Prostate gland (tissue), 2 donors: Measurements from ENCODE around the gene HMGCS2. TPM values are rescaled to one million over a fixed set of nuclear protein-coding genes. Genes with fewer than 3 reads are reported as not detected.

ENCODE experiments used
- DNase-seq: peaks from one replicate; pipeline ENCODE4 v3.0.0-alpha.2; 2019; ENCODE audit warnings: low spot score
- H3K27ac ChIP-seq, 2 donors: fragments of 200-600 bp; sonication (generic); 2 replicates each; pipeline ENCODE4 v1.5.1; 2017 to 2019
- H3K27me3 ChIP-seq: fragments of 200-600 bp; sonication (generic); replicated peaks from 2 replicates; pipeline ENCODE4 v1.5.1; 2019; ENCODE audit not compliant: insufficient read depth
- H3K36me3 ChIP-seq, 2 donors: fragments of 200-600 bp; sonication (generic); 1 replicate in 1 of 2; 2 replicates in 1 of 2; pipeline versions ENCODE4 v1.5.1 to v1.8.1; 2017 to 2019
- H3K4me1 ChIP-seq: fragments of 200-600 bp; sonication (generic); replicated peaks from 2 replicates; pipeline ENCODE4 v1.5.1; 2019
- H3K4me3 ChIP-seq, 2 donors: fragments of 200-600 bp; sonication (generic); 2 replicates each; pipeline ENCODE4 v1.5.1; 2017 to 2019
- H3K9me3 ChIP-seq: fragments of 200-600 bp; sonication (generic); 2 replicates; pipeline ENCODE4 v1.5.1; 2017
- CTCF ChIP-seq, 4 experiments: fragments of 200-600 bp in 2 of 4; fragments of 450-650 bp in 2 of 4; sonication (generic) in 2 of 4; IDR thresholded peaks; 1 replicate in 3 of 4; 2 replicates in 1 of 4; pipeline ENCODE4 v1.5.1; 2016 to 2019; ENCODE audit warnings: antibody characterized with exemption in 4 of 4, mild to moderate bottlenecking in 2 of 4, moderate library complexity in 2 of 4
- POLR2A ChIP-seq: fragments of 450-650 bp; IDR thresholded peaks from one replicate; pipeline ENCODE4 v1.6.1; 2016; ENCODE audit warnings: antibody characterized with exemption, mild to moderate bottlenecking
- POLR2AphosphoS5 ChIP-seq: sonication (generic); formaldehyde crosslinking; IDR thresholded peaks from one replicate; pipeline ENCODE4 v1.6.1; 2017; ENCODE audit warnings: antibody characterized with exemption
- WGBS: methylation state at CpG from one replicate; pipeline ENCODE4 v1.1.5; 2018; 5-methylcytosine and 5-hydroxymethylcytosine counted together
- intact Hi-C: fragments of 100-400 bp; cut with DNase I; formaldehyde crosslinking; loops from one replicate; pipeline ENCODE4 v1.14.2; 2022
- total RNA-seq, 2 donors: library from RNA; depleted of rRNA; stranded (reverse); fragments of >200 nt; gene quantifications; one replicate each; pipeline ENCODE4 v1.1.0, GENCODE V29; 2016

Gene HMGCS2
- total RNA-seq, 2 donors from 2014 or later, result 4.6 to 21.5 TPM

GRCh38 chr1:119784191-119784781, 15.6 kb upstream of the HMGCS2 start:
- H3K4me3 ChIP-seq, result no peak overlapping the region
- H3K9me3 ChIP-seq, result no peaks in the 10 kb centered on the region
- H3K27me3 ChIP-seq, result no peaks in the 10 kb centered on the region
- H3K4me1 ChIP-seq, result no peaks in the 10 kb centered on the region
- H3K27ac ChIP-seq, result peak overlapping the region in 1 of 2 donors; percentile 63
- peak; percentile 30 for DNase-seq
- no peaks in the 10 kb centered on the region for H3K36me3 ChIP-seq
- 54% methylated on average over 3 of the region's 3 CpGs for WGBS
- TF ChIP-seq POLR2AphosphoS5, result peak; percentile 38
- no peak for TF ChIP-seq CTCF (IDR thresholded peaks at IDR 0.05)
- intact Hi-C loops, result no loop called here

GRCh38 chr1:119783354-119784185, 14.9 kb upstream of the HMGCS2 start:
- 82% methylated on average over 6 of the region's 6 CpGs for whole genome bisulfite sequencing

GRCh38 chr1:119782631-119783325, 14.1 kb upstream of the HMGCS2 start:
- DNase-seq, result no peak
- Histone ChIP-seq H3K4me1 (no peaks in the 10 kb centered on the region), H3K36me3 (no peaks in the 10 kb centered on the region), H3K4me3 (no peak overlapping the region), H3K27ac (peak overlapping the region in 1 of 2 donors; percentile 50), H3K27me3 (no peaks in the 10 kb centered on the region), H3K9me3 (no peaks in the 10 kb centered on the region)
- 56% methylated on average over 7 of the region's 7 CpGs for WGBS
- intact Hi-C loops, result no loop called here
- no peak for TF ChIP-seq POLR2AphosphoS5
- no peak for TF ChIP-seq POLR2A
- TF ChIP-seq CTCF (IDR thresholded peaks at IDR 0.05), result no peak

More at GRCh38 chr1:119783354-119784185, 14.9 kb upstream of the HMGCS2 start:
- Histone ChIP-seq H3K4me3 (no peak overlapping the region), H3K4me1 (no peaks in the 10 kb centered on the region), H3K36me3 (no peaks in the 10 kb centered on the region), H3K27me3 (no peaks in the 10 kb centered on the region), H3K9me3 (no peaks in the 10 kb centered on the region), H3K27ac (peak overlapping the region in 1 of 2 donors; percentile 50)
- DNase-seq, result no peak
- intact Hi-C loops, result no loop called here
- TF ChIP-seq POLR2A (no peak), CTCF (IDR thresholded peaks at IDR 0.05) (no peak), POLR2AphosphoS5 (no peak)

- Histone ChIP-seq H3K27me3 (no peaks in the 10 kb centered on the region), H3K27ac (no peak overlapping the region), H3K4me3 (no peak overlapping the region), H3K36me3 (no peaks in the 10 kb centered on the region), H3K9me3 (no peaks in the 10 kb centered on the region), H3K4me1 (no peaks in the 10 kb centered on the region)
- intact Hi-C loops, result no loop called here
- WGBS, result 93% methylated on average over 11 of the region's 11 CpGs
- TF ChIP-seq CTCF (IDR thresholded peaks at IDR 0.05) (no peak), POLR2AphosphoS5 (no peak), POLR2A (no peak)
- no peak for DNase-seq
These were observed 12.9 kb upstream of the HMGCS2 start for GRCh38 chr1:119781434-119782210.
